Mesenchymal stem cell (in vitro differentiated cells and primary cell): ENCODE results near the gene SCGB1C2.
"Not testable (repeated sequence)": the region's sequence is repeated elsewhere in the genome, so short reads cannot be mapped to it uniquely, and the experiment has no call there.

Experiments used
- DNase-seq: peaks from one replicate; pipeline ENCODE4 v3.0.0-alpha.2; 2013
- H2AFZ ChIP-seq: one replicate; pipeline ENCODE4 v1.6.1; 2013; ENCODE audit warnings: low read depth, mild to moderate bottlenecking, control low read depth, inconsistent platforms, low read length, moderate library complexity
- H2AK5ac ChIP-seq: 2 replicates; pipeline ENCODE4 v1.6.1; 2013; ENCODE audit warnings: low read length, moderate library complexity, mild to moderate bottlenecking, inconsistent platforms; ENCODE audit not compliant: severe bottlenecking
- H2BK120ac ChIP-seq: one replicate; pipeline ENCODE4 v1.6.1; 2013; ENCODE audit warnings: low read depth, mild to moderate bottlenecking, inconsistent platforms, low read length, moderate library complexity
- H2BK12ac ChIP-seq, 2 experiments: one replicate each; pipeline ENCODE4 v1.6.1; 2013; ENCODE audit warnings: inconsistent platforms in 2 of 2, low read length in 2 of 2, mild to moderate bottlenecking in 2 of 2, moderate library complexity in 2 of 2, control low read depth in 1 of 2
- H2BK15ac ChIP-seq: one replicate; pipeline ENCODE4 v1.6.1; 2013; ENCODE audit warnings: mild to moderate bottlenecking, low read depth, inconsistent platforms; ENCODE audit not compliant: poor library complexity, severe bottlenecking
- H2BK5ac ChIP-seq: 2 replicates; pipeline ENCODE4 v1.6.1; 2013; ENCODE audit warnings: low read depth, mild to moderate bottlenecking, low read length, control low read depth, inconsistent platforms; ENCODE audit not compliant: poor library complexity, severe bottlenecking
- H3K14ac ChIP-seq, 2 experiments: one replicate each; pipeline ENCODE4 v1.6.1; 2013; ENCODE audit warnings: inconsistent platforms in 2 of 2, low read length in 2 of 2, control low read depth in 1 of 2, mild to moderate bottlenecking in 1 of 2, moderate library complexity in 1 of 2
- H3K18ac ChIP-seq, 2 experiments: one replicate each; pipeline ENCODE4 v1.6.1; 2013; ENCODE audit warnings: inconsistent platforms in 2 of 2, low read length in 2 of 2, control low read depth in 1 of 2, low read depth in 1 of 2, mild to moderate bottlenecking in 1 of 2
- H3K23ac ChIP-seq, 2 experiments: one replicate each; pipeline ENCODE4 v1.6.1; 2013; ENCODE audit warnings: inconsistent platforms in 2 of 2, low read length in 2 of 2, mild to moderate bottlenecking in 2 of 2, moderate library complexity in 2 of 2, control low read depth in 1 of 2
- H3K27ac ChIP-seq: 2 replicates; pipeline ENCODE4 v1.5.1; 2013; ENCODE audit warnings: mild to moderate bottlenecking, moderate library complexity, low read length, control low read depth, inconsistent platforms; ENCODE audit not compliant: poor library complexity, severe bottlenecking
- H3K27me3 ChIP-seq, 2 experiments: 2 replicates each; pipeline versions ENCODE4 v1.6.1 to v1.7.0; 2013; ENCODE audit warnings: low read length in 2 of 2, mild to moderate bottlenecking in 2 of 2, moderate library complexity in 2 of 2, control low read depth in 1 of 2, inconsistent platforms in 1 of 2; ENCODE audit not compliant: control insufficient read depth in 1 of 2, insufficient read depth in 1 of 2
- H3K36me3 ChIP-seq, 2 experiments: 2 replicates each; pipeline versions ENCODE4 v1.6.1 to v1.7.0; 2013; ENCODE audit warnings: low read length in 2 of 2, control low read depth in 1 of 2, inconsistent platforms in 1 of 2, low read depth in 1 of 2, mild to moderate bottlenecking in 1 of 2; ENCODE audit not compliant: insufficient read depth in 2 of 2, control insufficient read depth in 1 of 2
- H3K4ac ChIP-seq, 2 experiments: one replicate each; pipeline ENCODE4 v1.6.1; 2013; ENCODE audit warnings: inconsistent platforms in 2 of 2, low read length in 2 of 2, mild to moderate bottlenecking in 2 of 2, moderate library complexity in 2 of 2, control low read depth in 1 of 2, low read depth in 1 of 2
- H3K4me1 ChIP-seq: 2 replicates; pipeline ENCODE4 v1.6.1; 2013; ENCODE audit warnings: low read depth, low read length, control low read depth; ENCODE audit not compliant: control insufficient read depth, insufficient read depth
- H3K4me2 ChIP-seq: 2 replicates; pipeline ENCODE4 v1.6.1; 2013; ENCODE audit warnings: low read length, mild to moderate bottlenecking, inconsistent platforms; ENCODE audit not compliant: poor library complexity, severe bottlenecking
- H3K4me3 ChIP-seq, 2 experiments: 2 replicates each; pipeline versions ENCODE4 v1.5.1 to v1.7.0; 2013; ENCODE audit warnings: low read length in 2 of 2, mild to moderate bottlenecking in 2 of 2, control low read depth in 1 of 2, low read depth in 1 of 2; ENCODE audit not compliant: insufficient read depth in 1 of 2
- H3K79me1 ChIP-seq: replicated peaks from 2 replicates; pipeline ENCODE4 v1.6.1; 2013; ENCODE audit warnings: mild to moderate bottlenecking, control low read depth, low read length, inconsistent platforms; ENCODE audit not compliant: poor library complexity, severe bottlenecking
- H3K9ac ChIP-seq: 2 replicates; pipeline ENCODE4 v1.7.0; 2013; ENCODE audit warnings: mild to moderate bottlenecking, low read length, moderate library complexity
- H3K9me3 ChIP-seq: 2 replicates; pipeline ENCODE4 v1.7.0; 2013; ENCODE audit warnings: mild to moderate bottlenecking, low read length; ENCODE audit not compliant: control insufficient read depth
- H4K8ac ChIP-seq: one replicate; pipeline ENCODE4 v1.6.1; 2013; ENCODE audit warnings: inconsistent platforms, mild to moderate bottlenecking, low read length, moderate library complexity
- H4K91ac ChIP-seq: one replicate; pipeline ENCODE4 v1.6.1; 2013; ENCODE audit warnings: mild to moderate bottlenecking, low read length, inconsistent platforms
- WGBS: methylation state at CpG from one replicate; pipeline ENCODE4 v1.1.7; 2013; ENCODE audit warnings: mixed read lengths; 5-methylcytosine and 5-hydroxymethylcytosine counted together

SCGB1C2 gene

GRCh38 chr17:139401-140205 lies 2.2 kb downstream of the SCGB1C2 start:
- not testable (repeated sequence) for H2BK12ac ChIP-seq, H3K27ac ChIP-seq, H3K23ac ChIP-seq, H3K14ac ChIP-seq, H3K9me3 ChIP-seq, H4K8ac ChIP-seq, H3K79me1 ChIP-seq, H3K36me3 ChIP-seq, H2AK5ac ChIP-seq, H3K9ac ChIP-seq, H3K4ac ChIP-seq, H3K27me3 ChIP-seq, H2BK5ac ChIP-seq, DNase-seq, H2BK15ac ChIP-seq, H4K91ac ChIP-seq, H3K4me3 ChIP-seq, H2AFZ ChIP-seq, H3K18ac ChIP-seq, H2BK120ac ChIP-seq, H3K4me2 ChIP-seq, H3K4me1 ChIP-seq
- 100% methylated on average over 3 of the region's 22 CpGs for WGBS

DNA sequence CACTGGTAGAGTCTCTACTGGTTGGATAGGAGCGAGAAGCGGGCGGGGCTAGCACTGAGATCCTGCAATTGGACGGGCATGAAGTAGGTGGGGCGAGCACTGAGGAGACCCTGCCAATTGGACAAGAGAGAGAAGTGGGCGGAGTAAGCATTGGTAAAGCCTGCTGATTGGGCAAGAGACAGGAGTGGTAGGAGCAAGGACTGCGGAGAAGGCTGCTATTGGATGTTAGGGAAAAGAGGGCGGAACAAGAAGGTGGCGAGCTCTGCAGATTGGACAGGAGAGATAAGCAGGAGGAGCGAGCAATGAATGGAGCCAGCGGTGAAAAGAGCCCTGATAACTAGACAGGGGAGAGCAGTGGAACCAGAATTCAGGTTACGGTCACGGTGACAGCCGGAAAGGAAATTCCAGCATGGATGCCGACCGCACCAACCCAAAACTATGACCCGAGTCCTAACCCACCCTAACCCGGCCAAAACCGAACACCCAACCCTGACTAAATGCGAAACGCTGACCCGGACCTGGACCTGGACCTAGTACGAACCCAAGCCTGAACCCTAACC lies 4.8 kb downstream of the SCGB1C2 start:
- Histone ChIP-seq H2BK12ac (no peak overlapping the region), H2AK5ac (no peak overlapping the region), H3K4me2 (no peak overlapping the region), H3K23ac (no peak overlapping the region), H3K27ac (no peak overlapping the region), H2BK5ac (no peak overlapping the region), H3K79me1 (no peaks in the 10 kb centered on the region), H2BK120ac (no peak overlapping the region), H4K91ac (no peak overlapping the region), H3K9me3 (no peaks in the 10 kb centered on the region), H3K14ac (no peak overlapping the region), H3K4me3 (no peak overlapping the region), H3K27me3 (peaks cover 7 to 18% of the 10 kb centered on the region in 2 experiments), H4K8ac (no peak overlapping the region), H3K4me1 (peaks cover 4% of the 10 kb centered on the region), H3K4ac (no peak overlapping the region), H2BK15ac (no peak overlapping the region), H3K36me3 (no peaks in the 10 kb centered on the region), H2AFZ (no peak overlapping the region), H3K18ac (no peak overlapping the region), H3K9ac (no peak overlapping the region)
- peak; percentile 59 for DNase-seq
- WGBS = 96% methylated on average over 22 of the region's 23 CpGs

GRCh38 chr17:142876-143784 lies 5.8 kb downstream of the SCGB1C2 start:
- H3K4me2 ChIP-seq = peak overlapping the region; percentile 63
- H3K27me3 ChIP-seq = peaks cover 7 to 22% of the 10 kb centered on the region in 2 experiments
- H3K4ac ChIP-seq = no peak overlapping the region
- no peaks in the 10 kb centered on the region for H3K9me3 ChIP-seq
- H2BK15ac ChIP-seq = no peak overlapping the region
- 79% methylated on average over 10 of the region's 23 CpGs for WGBS
- H3K23ac ChIP-seq = no peak overlapping the region
- H3K36me3 ChIP-seq = no peaks in the 10 kb centered on the region
- no peak overlapping the region for H3K14ac ChIP-seq
- no peak overlapping the region for H4K91ac ChIP-seq
- no peak overlapping the region for H4K8ac ChIP-seq
- no peak overlapping the region for H2BK5ac ChIP-seq
- peaks cover 4% of the 10 kb centered on the region for H3K4me1 ChIP-seq
- H3K18ac ChIP-seq = no peak overlapping the region
- no peak for DNase-seq
- no peak overlapping the region for H2AFZ ChIP-seq
- H2BK12ac ChIP-seq = no peak overlapping the region
- H3K79me1 ChIP-seq = no peaks in the 10 kb centered on the region
- no peak overlapping the region for H2AK5ac ChIP-seq
- H3K4me3 ChIP-seq = no peak overlapping the region
- H3K27ac ChIP-seq = no peak overlapping the region
- no peak overlapping the region for H2BK120ac ChIP-seq
- H3K9ac ChIP-seq = no peak overlapping the region

DNA sequence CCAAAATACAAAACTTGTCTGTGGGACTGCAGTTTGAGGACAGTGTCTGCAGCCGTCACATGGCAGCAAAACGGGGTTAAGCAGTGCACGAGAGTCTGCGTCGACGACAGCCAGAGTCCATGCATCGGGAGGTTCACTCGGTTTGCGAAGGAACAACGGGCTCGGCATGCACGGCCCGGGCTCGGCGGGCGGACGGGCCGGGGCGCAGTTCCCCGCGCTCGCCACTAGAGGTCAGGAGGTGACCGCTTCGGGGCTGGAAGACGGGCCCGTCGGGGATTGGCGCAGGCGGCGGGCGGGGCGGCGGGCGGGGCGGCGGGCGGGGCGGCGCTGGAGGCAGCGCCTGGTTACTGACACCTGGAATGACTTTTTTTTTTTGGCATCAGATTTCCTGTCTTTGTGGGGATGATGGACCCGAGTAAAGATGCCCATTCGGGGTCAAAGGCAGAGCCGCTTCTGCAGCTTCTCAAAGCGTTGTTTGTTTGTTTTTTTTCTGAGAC lies 6.5 kb downstream of the SCGB1C2 start:
- WGBS = 5% methylated on average over 38 of the region's 44 CpGs

More for the DNA sequence above, 6.5 kb downstream of the SCGB1C2 start:
- no peak overlapping the region for H3K4me3 ChIP-seq
- H2BK12ac ChIP-seq = no peak overlapping the region
- H3K27ac ChIP-seq = no peak overlapping the region
- H3K36me3 ChIP-seq = no peaks in the 10 kb centered on the region
- no peak overlapping the region for H2BK5ac ChIP-seq
- H3K9ac ChIP-seq = no peak overlapping the region
- no peak overlapping the region for H3K23ac ChIP-seq
- no peak overlapping the region for H2AFZ ChIP-seq
- peak overlapping the region; percentile 63 for H3K4me2 ChIP-seq
- no peaks in the 10 kb centered on the region for H3K79me1 ChIP-seq
- peaks cover 7 to 29% of the 10 kb centered on the region in 2 experiments for H3K27me3 ChIP-seq
- H4K8ac ChIP-seq = no peak overlapping the region
- H4K91ac ChIP-seq = no peak overlapping the region
- H3K9me3 ChIP-seq = no peaks in the 10 kb centered on the region
- H3K4me1 ChIP-seq = peaks cover 4% of the 10 kb centered on the region
- H3K18ac ChIP-seq = no peak overlapping the region
- H2BK120ac ChIP-seq = no peak overlapping the region
- no peak overlapping the region for H2AK5ac ChIP-seq
- peak; percentile 62 for DNase-seq
- no peak overlapping the region for H3K14ac ChIP-seq
- no peak overlapping the region for H2BK15ac ChIP-seq
- H3K4ac ChIP-seq = no peak overlapping the region
